NCI-H1417 treated with DMSO at 0.1 percent for 48 hours (cell line): Measurements from ENCODE around the gene PFN3.

Experiments used
- DNase-seq: peaks from one replicate; lab custom pipeline; 2025; lab: John Stamatoyannopoulos, UW

The PFN3 gene, protein sequence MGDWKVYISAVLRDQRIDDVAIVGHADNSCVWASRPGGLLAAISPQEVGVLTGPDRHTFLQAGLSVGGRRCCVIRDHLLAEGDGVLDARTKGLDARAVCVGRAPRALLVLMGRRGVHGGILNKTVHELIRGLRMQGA

DNA sequence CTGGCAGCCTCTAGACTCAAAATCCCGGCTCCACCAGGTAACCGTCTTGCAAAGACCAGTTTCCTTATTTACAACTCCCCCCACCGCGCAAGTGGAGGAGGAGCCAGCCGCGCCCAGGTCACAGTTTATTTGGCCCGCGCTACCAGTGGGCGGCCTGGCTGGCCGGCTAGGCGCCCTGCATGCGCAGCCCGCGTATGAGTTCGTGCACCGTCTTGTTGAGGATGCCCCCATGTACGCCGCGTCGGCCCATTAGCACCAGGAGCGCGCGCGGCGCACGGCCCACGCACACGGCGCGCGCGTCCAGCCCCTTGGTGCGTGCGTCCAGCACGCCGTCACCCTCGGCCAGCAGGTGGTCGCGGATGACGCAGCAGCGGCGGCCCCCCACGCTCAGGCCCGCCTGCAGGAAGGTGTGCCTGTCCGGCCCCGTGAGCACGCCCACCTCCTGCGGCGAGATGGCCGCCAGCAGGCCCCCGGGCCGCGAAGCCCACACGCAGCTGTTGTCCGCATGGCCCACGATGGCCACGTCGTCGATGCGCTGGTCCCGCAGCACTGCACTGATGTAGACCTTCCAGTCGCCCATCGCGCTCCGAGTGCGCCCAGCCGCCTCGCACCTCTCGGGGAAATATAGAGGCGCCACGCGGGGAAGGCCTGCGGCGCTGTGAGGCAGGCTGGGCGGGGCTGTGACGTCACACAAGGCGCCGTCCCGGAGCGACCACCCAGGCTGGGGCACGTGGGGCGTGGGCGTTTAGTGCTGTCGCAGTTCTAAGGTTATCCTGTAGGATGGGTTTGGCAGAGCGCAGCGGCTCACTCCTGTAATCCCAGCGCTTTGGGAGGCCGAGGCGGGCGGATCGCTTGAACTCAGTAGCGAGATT lies at the start of gene PFN3:
PFN3 (minus strand) TSS at position 665 of the 872 bp plus-strand sequence; CDS start at position 580, 85 bp downstream.
- DNase-seq, result no peak

DNA sequence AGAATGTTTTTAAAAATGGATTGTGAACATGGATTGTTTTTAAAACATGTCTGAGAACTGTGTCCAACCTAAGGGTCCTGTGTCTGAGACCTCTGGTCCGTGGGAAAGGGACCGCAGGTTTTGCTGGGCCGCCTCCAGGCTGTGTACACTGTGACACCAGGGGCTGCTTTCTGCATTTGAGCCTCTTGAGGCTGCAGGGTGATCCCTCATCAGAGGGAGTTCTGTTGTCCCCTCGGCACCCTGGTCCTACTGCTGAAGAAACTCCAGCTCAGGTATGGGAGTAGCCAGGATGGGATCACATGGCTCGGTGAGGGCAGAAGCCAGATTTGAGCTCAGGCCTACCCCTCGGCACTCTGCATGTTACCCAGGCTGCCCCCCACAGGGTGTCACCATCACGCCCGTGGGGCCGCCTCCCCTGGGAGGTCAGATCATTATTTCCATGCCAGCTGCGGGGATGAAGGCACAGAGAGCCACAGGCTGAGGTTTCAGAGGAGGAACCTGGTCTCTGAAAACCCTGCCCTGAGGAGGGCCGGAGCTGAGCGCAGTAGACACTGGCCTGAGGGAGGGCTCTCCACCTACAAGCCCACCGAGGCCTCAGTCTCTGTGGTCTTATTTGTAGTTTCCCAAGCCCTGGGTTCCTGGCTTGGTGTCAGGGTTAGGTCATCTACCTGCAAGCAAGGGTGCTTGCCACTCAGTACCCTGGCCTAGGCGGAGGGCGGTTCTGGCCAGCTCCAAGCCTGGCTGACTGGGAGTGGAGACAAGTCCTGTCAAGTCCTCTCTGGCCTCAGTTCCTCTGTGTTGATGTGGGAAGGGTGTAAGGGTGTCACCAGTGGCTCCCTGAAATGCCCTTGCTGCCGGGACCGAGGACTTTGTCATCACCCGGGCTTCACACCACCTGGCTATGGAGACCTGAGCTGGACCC lies 48.9 kb upstream of the PFN3 start:
- DNase-seq, result no peak

DNA sequence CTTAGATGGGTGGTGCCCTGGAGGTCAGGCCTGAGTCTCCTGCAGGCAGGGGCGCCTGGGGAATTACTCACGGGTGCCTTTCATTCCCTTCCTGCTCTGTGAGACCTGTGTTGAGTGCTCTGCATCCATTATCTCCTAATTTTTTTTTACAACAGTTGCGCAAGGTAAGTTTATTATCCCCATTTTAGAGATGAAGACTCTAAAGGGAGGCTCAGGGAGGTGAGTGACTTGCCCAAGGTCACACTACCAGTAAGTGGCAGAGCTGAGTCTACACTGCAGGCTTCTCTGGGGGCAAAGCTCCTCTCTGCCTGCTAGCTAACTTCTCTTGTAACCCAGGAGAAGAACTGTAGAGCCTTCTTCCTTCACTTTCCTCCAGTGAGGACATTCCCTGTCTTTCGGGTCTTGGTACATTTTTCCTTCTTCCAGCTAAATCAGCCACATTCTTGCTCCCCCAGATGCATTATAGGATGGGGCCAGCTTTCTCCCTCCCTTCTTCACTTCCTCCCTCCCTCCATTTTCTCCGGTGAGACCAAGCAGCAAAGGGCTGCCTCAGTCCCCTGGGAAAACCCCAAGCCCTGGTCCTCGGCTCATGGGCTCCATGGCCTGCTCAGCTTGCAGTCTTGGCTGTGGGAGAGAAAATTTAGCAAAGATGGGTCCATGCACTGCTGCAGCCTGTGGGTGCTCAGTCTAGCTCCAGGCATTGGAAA lies 47.9 kb upstream of the PFN3 start:
- DNase-seq, result no peak

DNA sequence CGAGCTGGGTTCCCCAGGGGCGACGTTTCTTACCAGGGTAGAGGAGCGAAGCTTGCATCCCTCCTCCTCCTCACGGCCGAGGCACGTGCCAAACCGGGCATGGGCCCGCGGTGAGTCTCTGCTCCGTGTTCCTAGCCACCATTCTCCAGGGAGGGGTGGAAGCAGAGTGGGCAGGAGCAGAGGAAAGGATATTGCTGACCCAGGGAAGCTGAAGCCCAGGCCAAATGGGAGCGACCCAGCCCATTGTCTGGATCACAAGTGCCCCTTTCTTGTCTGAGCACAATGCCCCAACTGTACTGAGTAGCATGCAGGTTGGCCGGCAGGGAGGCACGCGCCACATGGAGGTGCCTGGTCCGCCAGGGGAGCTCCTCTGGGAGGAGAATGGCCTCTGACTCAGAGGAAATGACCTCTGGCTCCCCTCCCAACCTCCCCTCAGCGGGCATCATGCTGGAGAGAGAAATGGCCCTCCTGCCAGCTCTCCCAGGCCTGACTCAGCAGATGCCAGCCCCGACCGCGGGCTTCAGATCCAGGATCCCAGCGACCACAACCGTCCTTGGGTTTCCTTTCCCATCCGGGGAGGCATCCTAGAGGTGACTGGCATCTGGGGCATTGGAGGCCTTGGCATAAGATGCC lies 47.3 kb upstream of the PFN3 start:
- no peak for DNase-seq

DNA sequence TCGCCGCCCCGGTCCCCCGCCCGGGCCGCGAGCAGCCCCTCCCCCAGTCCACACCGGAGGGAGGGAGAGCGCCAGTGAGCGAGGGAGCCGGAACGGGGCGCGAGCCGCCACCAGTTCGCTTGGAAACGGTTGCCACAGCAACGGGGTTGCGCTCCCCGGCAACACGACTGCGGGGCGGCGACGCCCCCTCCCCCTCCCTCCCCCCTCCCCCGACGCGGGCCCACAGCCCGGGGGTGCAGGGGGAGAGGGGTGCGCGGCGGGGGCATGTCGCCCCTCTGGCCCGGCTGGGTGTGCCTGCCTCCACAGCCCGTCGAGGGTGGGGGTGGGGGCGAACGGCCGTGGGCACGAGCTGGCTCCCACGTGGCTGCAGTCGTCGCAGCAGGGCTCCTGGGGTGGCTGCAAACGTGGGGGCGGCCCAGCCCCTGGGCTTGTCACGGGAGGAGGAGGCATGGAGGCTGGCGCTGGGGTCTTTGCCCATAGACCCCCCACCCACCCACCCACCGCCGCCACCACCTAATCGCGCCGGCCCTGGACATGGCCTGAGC lies 46.7 kb upstream of the PFN3 start:
- DNase-seq, result no peak

DNA sequence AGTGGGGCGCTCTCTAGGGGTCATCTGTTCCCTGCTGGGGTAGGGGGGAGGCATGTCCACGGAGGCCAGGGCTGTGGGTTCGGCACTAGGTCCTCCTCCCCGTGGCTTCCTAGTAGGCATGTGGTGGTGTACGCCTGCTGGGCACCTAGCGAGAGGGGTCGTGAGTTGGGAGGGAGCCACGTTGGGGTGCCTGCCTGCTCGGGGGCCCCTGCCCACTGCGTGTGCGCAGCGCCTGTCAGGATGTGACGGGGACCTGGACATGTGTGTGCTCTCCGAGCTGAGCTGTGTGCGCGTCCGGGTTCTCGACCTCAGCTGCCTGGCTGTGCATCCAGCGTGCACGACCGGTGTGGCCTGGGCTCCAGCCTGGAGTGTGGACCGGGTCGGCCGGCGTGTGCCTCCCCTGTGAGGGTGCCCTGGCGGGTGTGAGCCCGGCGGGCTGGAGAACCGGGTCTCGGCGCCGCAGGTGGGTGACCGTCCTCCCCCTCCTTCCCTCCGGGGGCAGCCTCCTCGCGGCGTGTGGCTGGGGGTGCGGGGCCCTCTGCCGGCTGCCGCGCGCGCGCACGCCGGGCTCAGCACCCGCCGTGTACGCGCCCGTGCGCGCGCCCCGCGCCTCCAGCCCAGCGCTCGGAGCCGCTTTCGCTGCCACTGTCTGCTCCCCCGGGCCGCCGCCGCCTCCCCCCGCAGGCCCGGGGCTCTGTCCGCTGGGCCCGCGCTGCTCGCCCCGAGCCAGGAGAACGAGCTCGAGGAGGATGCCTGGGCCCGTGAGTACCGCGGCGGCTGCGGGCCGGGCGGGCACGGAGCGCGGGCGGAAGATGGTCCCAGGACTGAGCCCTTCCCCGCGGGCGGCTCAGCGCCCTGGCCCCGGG lies 46.0 kb upstream of the PFN3 start, which contains the start of gene PRR7:
PRR7 (plus strand) TSS at position 615 of the 866 bp plus-strand sequence. CDS start 8,254 bp downstream, outside the sequence.
- DNase-seq, result no peak

DNA sequence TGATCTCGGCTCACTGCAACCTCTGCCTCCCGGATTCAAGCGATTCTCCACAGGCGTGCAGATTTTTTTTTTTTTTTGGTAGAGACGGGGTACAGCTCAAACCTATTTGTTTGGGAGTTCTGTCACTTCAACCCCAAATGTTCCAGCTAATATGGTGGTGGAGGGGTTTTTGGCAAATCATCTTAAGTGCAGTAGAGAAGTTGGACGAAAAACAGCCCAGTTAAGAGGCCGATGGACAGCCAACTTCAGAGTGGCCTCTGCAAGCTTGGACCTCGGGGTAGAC lies 45.4 kb upstream of the PFN3 start:
- DNase-seq, result no peak

DNA sequence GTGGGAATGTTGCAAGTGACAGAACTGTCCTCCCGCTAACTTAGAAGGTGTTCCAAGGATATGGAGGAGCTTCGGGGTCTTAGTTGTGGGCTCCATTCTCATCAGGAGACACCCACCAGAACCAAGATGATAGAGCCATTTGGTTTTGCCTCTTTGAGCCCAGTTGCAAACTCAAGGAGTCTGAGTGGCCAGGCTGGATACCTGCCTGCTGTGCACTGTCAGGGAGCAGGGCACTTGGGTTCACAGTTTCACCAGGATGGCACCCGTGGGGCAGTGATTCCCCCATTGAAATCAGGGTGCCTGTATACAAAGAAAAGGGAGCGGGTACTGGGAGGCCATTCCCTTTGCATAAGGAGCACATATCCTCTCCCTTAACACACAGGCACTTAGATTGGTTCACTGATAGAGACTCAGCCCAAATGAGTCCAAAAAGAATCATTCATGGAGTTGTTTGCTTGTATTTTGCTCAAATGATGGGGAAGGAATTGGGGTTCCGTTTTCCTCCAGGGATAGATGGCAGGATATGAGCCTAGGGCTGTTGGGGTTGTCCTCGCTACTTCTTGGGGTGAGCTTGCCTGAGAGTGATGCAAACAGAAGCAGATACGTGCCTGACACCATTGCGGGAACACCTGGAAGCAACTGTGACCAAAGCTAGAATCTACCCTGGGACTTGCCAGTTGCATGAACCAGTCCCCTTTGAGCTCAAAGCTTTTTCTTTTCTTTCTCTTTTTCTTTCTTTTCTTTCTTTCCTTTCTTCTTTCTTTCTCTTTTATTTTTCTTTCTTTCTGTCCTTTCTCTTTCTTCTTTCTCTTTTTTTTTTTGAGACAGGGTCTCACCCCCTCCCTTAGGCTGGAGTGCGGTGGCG lies 44.8 kb upstream of the PFN3 start:
- DNase-seq, result no peak

DNA sequence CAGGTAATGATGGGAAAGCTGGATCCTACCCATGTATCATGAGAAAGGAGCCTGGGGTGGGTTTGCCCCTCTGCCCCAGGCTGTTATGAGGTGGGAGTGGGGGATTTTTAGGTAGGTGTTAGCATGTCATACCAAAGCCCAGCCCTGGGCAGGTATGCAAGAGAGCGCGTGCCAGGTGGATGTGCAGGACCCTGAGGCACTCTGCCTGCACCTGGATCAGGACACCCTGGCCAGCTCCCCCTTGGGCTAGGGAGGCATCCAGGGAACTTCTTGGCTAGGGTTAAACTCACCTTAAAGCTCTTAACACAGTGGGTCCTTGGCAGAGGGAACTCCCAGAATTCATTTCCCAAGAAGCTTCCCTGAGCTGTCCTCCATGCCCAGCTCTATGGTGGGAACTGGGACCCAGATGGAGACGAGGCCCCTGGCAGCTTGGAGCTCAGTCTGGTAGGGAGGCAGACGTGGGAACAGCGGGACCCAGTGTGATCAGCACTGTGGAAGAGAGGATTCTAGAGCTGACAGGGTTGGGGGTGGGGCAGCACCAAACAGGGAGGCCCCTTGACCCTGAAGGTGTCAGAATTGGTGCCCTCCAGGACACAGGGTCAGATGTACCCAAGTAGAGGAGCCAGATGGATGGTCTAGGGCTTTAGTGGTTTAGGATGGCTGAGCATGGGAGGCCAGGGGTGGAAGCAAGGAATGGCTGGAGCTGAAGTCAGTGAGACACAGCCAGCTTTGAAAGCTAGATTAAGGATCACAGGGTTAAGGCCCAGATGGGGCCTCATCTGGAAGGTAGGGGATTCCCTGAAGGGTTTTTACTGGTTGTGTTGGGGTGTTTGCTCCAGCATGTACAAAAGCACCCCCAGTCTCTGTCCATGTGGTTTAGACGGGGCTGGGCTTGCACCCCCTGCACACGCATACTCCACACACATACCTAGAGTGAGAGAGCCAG lies 43.9 kb upstream of the PFN3 start:
- DNase-seq, result no peak

DNA sequence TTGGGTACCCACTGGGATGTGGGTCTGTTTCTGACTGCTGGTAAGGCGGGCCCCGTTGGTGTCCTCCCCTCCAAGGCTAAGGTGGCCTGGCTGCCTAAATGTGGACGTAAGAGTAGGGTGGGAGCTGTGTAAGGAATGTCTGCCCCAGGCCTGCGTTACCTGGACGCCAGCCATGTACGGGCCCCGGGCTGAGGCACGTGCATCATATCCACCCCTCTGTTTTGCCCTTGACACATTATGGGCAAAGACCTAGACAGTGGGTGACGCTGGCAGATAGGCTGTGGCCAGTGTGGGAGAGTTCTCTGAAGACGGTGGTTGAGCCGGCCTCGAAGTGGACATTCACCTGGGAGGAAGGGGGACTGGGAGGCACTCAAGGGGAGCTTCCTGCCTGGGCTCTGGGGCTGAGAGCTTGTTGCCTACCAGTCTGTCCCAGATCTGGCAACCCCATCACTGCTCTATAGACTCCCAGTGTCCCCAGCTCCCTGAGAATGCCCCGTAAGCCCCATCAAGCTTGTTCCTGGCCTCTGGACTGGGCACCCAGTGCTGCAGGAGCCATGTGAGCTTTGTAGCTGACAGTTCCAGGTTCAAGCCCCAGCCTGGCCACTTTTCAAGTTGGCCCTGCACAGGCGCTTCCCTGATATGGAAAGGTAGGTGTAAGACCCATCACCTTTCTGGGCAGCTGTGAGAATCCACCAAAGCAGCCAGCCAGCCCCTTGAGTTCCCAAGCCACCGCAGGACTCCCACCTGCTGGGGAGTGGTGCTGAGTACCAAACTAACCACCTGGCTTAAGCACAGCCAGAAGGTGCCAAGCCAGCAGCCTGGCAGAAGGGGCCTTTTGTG lies 42.9 kb upstream of the PFN3 start:
- no peak for DNase-seq

DNA sequence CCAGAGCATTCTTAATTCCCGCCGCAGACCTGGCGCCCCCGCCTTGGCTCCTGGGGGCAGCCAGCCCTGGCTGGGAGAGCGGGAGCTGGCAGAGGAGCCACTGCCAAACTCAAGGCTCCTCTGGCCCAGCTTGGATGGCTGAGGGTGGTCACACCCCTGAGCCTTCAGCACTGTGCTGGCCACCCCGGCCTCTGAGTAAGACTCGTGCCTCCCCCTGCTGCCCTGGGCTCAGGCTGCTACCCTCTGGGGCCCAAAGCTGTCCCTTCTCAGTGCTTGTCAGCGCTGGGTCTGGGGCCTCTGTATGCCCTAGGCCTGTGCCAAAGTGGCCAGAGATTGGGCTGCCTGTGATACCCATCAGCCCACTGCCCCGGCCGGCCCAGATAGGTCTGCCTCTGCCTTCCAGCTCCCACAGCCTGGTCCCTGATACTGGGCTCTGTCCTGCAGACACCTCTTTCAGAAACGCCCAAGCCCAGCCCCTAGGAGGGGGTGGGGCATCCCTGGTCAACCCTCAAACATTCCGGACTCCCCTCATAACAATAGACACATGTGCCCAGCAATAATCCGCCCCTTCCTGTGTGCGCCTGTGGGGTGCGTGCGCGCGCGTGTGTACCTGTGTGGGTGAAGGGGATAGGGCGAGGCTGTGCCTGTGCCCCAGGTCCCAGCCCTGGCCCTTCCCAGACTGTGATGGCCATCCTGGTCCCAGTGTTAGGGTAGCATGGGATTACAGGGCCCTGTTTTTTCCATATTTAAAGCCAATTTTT lies 41.8 kb upstream of the PFN3 start:
- DNase-seq, result no peak

DNA sequence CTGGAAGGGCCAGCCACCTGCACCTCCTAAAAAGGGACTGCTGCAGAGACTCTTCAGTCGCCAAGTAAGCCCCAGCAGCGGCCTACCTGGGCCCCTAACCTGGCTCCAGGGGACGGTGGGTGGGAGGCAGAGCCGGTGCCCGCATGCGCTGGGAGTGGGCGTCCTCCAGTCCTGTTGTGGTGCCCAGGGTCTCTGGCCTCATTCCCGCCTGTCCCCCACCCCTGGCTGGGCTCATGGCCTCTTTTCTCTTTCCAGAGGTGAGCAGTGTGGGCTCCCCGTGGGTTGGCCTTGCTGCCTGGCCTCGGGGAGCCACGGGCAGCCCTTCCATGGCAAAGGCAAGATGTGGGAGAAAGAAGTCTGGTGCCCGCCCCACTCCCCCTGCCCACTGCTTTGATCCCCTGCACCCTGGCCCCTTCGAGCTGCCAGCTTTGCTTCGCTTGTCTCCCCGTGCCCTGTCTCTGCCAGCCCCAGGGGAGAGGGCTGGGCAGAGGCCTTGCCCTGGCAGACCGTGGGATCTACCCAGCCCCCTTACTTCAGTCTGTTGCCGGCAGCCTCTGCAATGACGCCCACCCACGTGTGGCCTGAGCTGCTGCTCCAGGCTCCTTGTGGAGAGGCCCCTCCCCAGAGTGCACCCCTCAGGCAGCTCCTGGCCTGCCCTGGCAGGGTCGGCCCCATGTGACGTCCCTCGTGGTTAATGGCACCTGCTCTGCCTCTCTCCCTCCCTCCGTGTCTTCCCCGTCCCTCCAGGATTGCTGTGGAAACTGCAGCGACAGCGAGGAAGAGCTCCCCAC lies 40.7 kb upstream of the PFN3 start:
- no peak for DNase-seq

DNA sequence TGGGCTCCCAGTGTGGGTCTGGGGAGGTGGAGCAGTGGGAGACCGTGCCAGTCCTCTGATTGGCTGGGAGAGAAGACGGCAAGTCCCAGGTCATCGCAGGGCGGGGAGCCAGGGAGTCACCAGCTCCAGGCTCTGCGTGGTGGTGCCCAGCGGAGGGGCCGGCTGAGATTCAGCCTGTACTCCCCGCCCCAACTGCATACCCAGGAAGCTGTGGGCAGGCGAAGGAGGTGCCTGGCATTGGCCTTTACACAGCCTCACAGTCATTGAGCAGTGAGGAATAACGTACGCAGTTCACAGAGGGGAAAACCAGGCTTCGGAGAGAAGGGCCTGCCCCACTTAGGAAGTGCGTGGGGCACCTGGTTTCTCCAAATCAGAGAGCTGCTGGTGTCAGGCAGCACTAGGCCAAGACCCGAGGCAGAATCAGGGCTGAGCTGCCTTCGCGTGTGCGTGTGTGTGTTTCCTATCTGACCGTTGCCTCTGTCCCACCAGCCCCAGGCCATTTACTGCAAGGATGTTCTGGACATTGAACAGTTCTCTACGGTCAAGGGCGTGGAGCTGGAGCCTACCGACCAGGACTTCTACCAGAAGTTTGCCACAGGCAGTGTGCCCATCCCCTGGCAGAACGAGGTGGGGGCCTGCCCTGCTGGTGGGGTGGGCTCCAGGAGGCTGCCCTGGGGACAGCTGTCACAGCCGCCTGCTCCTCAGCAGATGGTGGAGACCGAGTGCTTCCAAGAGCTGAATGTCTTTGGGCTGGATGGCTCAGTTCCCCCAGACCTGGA lies 39.9 kb upstream of the PFN3 start:
- DNase-seq, result no peak

DNA sequence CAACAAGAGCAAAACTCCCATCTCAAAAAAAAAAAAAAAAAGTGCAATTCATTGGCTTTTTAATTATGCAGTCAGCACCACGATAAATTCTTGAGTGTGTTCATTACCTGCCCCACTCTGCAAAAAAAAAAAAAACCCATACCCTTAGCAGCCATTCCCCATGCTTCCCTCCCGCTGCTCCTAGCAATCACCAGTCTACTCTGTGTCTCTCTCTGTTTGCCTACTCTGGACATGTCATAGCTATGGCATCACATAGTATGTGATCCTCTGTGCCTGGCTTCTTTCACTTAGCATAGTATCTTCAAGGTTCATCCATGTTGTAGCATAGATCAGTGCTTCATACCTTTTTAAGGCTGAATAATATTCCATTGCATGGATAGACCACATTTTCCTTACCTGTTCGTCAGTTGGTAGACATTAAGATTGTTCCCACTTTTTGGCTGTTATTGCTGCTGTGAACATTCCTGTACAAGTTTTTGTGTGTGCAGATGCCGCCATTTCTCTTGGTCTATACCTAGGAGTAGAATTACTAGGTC lies 39.1 kb upstream of the PFN3 start:
- no peak for DNase-seq

DNA sequence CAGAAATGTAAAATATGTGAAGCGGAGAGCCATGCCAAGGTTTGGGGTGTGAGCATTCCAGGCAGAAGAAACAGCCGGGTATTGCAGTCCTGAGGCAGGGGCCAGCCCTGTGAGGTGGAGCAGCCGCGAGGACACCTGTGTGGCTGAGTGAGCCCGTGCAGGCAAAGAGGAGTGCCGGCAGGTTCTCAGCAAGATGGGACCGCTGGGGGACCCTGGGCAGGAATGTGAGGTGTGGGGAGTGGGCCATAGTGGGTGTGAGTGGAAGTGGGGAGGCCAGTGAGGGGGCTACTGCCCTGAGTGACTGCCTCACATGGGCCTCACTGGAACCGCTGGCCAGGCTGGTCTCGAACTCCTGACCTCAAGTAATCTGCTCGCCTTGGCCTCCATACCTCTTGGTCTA lies 38.0 kb upstream of the PFN3 start:
- no peak for DNase-seq
